Measurements from ENCODE around the gene CHRNA4. TPM values are rescaled to one million over a fixed set of nuclear protein-coding genes. Genes with fewer than 3 reads are reported as not detected.
"Not testable (repeated sequence)": the region's sequence is repeated elsewhere in the genome, so short reads cannot be mapped to it uniquely, and the experiment has no call there.

The CHRNA4 gene
- total RNA-seq, 1 experiment from 2014 or later, result not detected

DNA sequence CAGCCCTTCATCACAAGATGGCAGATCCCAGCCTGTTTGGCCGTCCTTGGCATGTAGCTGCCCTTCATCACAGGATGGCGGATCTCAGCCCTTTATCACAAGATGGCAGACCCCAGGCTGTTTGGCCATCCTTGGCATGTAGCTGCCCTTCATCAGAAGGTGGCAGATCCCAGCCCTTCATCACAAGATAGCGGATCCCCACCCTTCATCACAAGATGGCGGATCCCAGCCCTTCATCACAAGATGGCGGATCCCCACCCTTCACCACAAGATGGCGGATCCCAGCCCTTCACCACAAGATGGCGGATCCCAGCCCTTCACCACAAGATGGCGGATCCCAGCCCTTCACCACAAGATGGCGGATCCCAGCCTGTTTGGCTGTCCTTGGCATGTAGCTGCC lies 26.1 kb downstream of the CHRNA4 start:
- DNase-seq (ENCODE audit: low read depth), result not testable (repeated sequence)

- no peak for DNase-seq (ENCODE audit: low read depth)
Observed at GRCh38 chr20:63334356-63334755, 26.8 kb downstream of the CHRNA4 start.

GRCh38 chr20:63333241-63333836 lies 27.8 kb downstream of the CHRNA4 start:
- no peak for DNase-seq (ENCODE audit: low read depth)

GRCh38 chr20:63332488-63333240 lies 28.5 kb downstream of the CHRNA4 start:
- DNase-seq (ENCODE audit: low read depth), result no peak

DNA sequence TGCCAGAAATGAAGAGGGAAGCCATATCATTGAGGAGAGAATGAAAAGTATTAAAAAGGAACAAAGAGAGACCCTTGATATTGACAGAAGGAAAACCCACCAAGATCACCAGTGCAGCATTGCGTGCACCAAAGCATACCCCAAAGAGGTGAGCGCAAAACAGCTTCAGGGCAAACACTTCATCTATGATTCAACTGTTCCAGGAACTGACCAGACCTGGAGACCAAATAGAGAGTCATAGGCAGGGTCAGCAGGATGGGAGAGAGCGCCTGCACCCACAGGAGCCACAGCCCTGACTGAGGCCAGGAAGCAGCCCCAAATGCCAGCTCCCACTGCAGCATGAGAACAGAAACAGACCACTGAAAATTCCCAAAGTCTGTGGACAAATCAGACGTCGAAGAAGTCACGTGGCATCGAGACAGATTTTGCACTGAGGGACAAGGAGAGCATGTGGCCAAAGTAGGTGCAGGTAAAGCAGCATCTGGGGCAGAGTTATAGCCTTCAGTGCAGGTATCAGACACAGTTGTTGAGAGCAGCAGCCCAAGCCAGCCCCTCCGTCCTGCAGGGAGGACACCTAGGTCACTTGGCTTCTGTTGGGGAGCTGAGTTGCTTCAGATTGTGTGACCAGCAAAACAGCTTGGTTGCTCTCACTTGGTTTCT lies 29.3 kb downstream of the CHRNA4 start:
- DNase-seq (ENCODE audit: low read depth), result no peak

GRCh38 chr20:63330940-63331339 lies 30.2 kb downstream of the CHRNA4 start:
- no peak for DNase-seq (ENCODE audit: low read depth)

DNA sequence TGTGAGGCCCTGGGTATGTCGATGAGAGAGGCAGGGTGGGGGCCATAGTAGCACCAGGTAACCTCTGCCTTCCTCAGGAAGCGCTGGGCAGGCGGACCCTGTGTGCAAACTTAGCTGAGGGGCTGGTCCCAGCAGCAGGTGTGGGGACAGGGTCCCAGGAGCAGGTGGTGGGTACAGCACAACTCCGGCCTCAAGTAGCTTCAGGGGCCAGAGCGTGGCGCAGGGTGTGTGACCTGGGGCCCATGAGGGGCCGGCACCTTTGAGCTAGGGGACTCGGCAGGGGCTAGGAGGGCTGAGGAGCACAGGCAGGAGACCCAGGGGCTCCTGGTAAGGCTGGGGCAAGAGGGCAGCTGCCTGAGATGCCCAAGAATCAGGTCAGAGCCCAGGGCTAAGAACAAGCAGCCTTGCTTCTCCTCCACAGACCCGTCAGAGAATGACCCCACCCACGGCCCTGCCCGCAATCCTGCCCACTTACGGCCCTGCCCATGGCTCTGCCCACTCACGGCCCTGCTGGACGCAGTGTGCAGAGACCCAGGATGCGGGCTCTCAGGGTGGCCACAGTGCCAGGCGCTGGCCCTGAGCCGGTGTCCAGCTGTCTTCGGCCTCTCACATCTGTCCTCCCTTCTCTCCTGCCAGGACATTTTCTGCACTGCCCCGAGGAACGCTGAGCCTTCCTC lies 30.9 kb downstream of the CHRNA4 start:
- DNase-seq (ENCODE audit: low read depth), result no peak

GRCh38 chr20:63329331-63330083 lies 31.6 kb downstream of the CHRNA4 start:
- no peak for DNase-seq (ENCODE audit: low read depth)

DNA sequence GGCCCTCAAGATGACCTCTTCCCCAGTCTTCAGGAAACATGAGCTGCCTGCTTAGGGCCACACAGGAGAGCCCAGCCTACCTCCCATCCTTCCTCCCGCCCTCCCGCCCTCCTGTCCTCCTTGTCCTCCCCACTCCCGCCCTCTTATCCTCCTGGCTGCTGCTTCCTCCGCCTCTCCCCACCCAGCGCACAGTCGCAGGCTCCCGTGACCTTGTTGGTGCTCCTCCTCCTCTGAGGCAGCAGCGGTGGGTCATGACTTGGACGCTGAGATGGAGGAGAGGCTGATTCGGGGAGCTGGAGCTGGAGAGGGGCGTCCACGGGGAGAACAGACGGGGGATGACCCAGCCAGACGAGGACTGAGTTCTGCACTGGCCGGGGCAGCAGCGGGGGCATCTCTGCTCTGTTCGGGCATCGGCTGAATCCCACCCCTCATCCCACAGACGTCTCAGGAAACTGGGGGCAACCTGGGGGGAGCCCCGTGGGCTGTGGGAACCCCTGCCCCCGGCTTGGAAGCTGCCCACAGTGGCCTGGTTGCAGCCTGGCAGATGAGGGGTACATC lies 32.4 kb downstream of the CHRNA4 start:
- no peak for DNase-seq (ENCODE audit: low read depth)

DNA sequence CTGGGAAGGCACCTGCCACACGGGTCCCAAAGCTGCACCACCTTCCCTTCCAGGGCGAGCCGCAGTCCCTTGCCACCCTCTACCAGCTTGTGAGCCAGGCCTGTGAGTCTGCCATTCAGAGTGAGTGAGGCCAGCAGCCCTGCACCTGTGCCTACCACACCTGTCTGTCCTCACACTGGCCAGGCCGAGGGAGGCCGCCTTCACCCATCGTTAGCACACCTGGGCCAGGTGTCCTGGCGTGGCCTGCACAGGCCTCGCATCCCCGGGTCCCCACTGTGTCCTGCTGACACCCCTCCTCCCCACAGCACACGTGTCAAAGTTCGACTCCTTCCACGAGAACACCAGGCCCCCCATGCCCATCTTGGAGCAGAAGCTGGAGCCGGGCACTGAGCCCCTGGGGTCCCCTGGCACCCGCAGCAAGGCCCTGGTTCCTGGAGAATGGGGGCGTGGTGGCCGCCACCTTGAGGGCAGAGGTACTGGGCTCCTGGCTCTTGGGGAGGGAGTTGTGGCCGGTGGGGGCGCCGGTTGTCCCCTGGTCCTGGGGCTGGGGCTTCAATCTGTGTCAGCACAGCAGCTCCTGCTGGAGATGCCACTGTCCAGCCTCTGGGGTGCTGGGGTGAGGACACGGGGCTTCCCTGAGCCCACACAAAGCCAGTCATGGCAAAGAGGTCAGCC lies 33.0 kb downstream of the CHRNA4 start:
- no peak for DNase-seq (ENCODE audit: low read depth)

- no peak for DNase-seq (ENCODE audit: low read depth)
Observed at GRCh38 chr20:63327231-63327745, 33.9 kb downstream of the CHRNA4 start.

GRCh38 chr20:63326314-63327230 lies 34.6 kb downstream of the CHRNA4 start:
- DNase-seq (ENCODE audit: low read depth), result no peak

DNA sequence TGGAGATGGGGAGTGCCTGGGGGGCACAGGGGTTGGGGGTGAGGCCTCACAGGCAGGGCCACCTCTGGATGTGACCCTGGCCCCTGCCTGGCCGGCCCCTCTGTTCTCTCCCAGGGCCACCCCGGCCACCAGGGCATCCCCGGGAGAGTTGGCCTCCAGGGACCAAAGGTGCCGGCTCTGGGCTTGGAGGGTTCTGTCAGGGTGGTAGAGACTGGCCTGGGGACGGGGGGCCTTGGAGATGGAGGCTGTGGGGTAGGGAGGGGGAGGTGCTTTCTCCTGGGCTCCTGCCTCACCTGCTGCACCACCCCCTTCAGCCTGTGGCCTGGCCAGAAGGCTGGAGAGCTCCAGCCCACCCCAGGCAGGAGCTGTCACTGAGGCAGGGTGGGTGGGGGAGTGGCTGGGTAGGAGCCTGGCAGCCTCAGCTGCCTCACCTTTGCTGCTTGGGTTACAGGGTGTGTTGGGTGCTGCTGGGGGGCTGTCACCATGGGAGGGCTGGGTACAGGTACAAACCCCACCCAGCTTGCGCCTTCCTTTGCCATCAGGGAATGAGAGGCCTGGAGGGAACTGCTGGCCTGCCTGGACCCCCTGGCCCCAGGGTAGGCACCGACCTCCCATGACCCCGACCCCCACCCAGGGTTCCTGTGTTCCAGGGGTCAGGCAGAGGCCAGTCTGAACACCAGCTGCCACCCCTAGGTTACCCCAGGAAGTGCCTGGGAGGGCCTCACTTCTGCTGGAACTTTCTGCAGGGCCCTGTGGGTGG lies 35.4 kb downstream of the CHRNA4 start:
- DNase-seq (ENCODE audit: low read depth), result no peak

DNA sequence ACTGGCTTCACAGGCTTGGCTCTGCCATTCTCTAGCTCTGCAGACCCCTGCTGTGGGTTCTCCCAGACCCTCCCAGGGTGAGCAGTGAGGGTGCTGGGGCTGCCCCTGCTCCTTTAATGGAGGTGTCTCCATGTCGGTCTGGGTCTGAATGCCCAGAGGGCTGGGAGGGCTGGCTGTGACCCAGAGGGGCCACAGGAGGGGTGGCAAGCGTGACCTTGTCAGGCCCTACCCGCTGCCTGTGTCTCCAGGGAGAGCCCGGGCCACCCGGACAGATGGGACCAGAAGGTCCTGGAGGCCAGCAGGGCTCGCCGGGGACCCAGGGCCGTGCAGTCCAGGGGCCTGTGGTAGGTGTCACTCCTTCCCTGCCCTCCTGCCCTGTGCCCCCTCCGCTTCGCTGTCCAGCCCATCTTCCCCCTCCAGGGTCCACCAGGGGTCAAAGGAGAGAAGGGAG lies 36.1 kb downstream of the CHRNA4 start:
- no peak for DNase-seq (ENCODE audit: low read depth)

DNA sequence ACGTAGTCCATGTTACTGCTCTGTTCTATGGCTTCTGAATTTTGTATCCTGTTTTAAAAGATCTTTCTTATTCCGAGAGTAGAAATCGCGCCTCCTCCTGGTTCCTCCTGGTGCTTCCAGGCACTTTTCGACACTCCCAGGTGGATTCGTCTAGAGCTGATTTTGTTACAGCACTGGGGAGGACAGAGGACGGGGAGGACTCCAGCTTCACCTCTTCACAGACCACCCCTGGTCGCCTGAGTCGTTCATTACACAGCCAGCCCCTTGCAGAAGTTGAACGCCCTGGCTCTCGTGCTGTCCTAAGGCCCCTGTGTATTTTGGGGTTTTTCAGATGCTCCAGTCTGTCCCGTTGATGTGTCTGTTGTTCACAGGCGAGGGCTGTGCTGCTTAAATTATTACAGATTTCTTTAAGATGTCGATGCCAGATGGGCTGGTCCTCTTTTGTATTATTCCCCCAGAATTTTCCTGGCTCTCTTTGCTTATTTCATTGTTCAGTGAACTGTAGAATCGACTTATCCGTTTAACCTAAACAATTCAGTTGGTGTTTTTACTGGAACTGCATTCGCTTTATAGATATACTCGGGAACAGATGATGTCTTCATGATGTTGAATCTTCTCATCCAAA lies 37.7 kb downstream of the CHRNA4 start:
- no peak for DNase-seq (ENCODE audit: low read depth)

- no peak for DNase-seq (ENCODE audit: low read depth)
Observed at GRCh38 chr20:63322933-63323273, 38.2 kb downstream of the CHRNA4 start.

DNA sequence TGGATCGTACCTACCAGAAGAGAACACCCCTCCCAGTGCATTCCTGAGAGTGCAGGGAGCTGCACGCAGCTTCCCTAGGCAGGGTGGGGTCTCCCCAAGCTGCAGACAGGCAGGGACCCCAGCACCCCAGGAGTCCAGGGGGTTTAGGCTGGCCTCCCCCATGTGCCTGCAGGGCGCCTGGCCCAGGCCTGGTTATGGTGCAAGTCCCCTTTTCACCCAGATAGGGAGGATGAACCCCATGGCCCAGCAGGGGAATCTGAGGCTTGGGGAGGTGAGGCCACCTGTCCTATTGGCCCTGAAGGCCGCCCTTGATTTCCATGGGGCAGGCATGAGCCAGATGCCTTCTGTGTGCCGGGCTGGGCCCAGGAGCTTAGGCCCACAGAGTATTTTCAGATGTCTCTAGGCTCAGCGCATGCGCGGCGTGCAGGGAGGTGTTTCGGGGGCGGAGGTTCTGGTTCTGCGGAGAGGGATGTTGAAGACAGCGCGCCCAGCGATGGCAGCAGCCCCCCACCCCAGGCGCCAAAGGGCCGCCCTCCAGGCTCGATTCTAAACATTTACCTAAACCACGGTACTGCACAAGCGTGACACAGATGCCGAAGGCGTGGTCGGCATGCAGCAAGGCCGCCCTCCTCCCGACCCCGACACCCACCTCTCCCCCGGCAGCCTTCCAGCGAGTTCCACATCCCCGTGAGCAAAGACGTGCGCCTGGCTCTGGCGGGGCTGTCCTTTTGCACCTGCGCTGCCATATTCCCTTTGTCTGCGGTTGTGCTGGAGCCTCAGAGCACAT lies 38.8 kb downstream of the CHRNA4 start:
- no peak for DNase-seq (ENCODE audit: low read depth)

All from Daoy (cell line).